HG03159 (cell line): ENCODE data around the gene NTRK1.

Experiments
- ATAC-seq: cut with Tn5 transposase; IDR thresholded peaks from one replicate; pipeline ENCODE4 v1.9.1; 2021; ENCODE audit warnings: mild to moderate bottlenecking, moderate library complexity; ENCODE audit not compliant: unreplicated experiment

The NTRK1 gene

DNA sequence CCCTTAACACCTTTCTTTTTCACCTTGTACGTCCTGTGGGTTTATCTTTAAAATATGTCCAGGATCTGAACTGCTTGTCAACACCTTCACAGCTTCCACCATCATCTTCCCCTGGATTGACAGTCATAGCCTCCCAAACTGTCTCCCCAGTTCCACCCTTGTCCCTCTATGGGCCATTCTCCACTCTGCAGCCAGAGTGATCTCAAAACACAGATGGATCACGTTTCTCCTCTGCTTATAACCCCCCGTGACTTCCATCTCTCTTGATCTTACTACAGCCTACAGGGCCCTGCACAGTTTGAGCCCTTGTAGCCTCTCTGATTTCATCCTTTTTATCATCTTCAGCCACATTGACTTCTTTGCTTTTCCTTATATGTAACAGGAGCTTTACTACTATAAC lies 6.0 kb upstream of the NTRK1 start:
- ATAC-seq = no peak

GRCh38 chr1:156856282-156856785 lies 4.3 kb upstream of the NTRK1 start:
- ATAC-seq = no peak

GRCh38 chr1:156857532-156857931 lies 3.1 kb upstream of the NTRK1 start:
- no peak for ATAC-seq

GRCh38 chr1:156858555-156858956 lies 2.1 kb upstream of the NTRK1 start:
- no peak for ATAC-seq

DNA sequence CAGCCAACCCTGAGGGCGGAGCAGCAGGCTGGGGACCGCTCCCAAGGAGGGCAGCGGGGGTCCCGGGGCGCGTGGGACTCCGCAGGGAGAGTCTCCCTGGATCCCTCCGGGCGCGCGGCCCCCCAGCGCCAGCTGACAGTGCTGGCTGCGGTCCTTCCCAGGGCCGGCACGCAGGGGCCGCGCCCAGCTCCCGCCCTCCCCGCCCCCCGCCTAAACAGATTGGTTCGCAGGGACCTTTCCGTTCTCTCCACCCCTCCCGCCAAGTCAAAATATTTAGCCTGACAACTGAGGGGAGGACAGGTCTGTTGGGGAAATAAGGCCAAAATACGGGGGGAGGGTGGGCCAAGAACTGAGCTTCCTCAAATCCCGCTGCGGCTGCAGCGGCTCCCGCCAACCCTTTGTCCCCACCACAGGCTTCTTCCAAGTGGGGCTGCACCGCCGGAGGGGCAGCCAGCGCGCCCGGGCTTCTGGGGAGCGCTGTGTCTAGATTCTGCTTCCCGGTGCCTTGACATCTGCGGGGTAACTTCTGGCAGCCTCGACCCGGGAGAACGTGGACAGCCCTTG lies 1.6 kb upstream of the NTRK1 start, which contains the start of gene INSRR:
Gene INSRR (minus strand): TSS at position 159 of the 564 bp plus-strand sequence. CDS start 496 bp downstream, outside the sequence.
- ATAC-seq = no peak

- no peak for ATAC-seq
Observed at GRCh38 chr1:156859523-156860112, 1.0 kb upstream of the NTRK1 start.

GRCh38 chr1:156860113-156860627 lies 495 bp upstream of the NTRK1 start:
- no peak for ATAC-seq

GRCh38 chr1:156862584-156862983 lies 1.9 kb downstream of the NTRK1 start:
- ATAC-seq = no peak

DNA sequence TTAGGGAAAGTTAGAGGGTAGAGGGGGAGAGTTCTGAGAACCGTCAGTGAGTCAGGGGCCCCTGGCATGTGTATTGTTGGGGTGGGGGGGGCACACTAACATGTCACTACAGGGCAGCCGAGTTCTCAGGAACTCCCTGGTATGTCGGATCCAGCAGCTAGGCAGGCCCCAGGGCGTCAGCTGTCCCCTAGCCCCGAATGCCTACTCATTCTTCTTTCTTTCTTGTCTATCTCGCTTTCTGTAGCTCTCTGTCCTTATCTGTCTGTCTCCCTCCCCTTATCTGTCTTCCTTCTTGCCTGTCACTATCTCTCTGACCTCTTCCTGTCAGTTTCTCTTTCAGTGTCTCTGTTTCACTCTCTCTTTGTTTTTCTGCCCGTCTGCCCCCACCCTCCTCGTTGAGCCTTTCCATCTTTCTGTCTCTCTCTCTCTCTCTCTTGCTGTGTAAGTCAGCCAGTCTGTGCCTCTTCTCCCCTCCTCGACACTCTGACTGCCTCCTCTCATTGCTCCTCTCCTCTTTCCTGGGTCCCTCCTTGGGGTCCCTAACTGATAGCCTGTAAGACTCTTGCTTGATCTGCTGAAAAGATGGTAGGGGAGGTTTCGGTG lies 2.4 kb downstream of the NTRK1 start:
- ATAC-seq = no peak

DNA sequence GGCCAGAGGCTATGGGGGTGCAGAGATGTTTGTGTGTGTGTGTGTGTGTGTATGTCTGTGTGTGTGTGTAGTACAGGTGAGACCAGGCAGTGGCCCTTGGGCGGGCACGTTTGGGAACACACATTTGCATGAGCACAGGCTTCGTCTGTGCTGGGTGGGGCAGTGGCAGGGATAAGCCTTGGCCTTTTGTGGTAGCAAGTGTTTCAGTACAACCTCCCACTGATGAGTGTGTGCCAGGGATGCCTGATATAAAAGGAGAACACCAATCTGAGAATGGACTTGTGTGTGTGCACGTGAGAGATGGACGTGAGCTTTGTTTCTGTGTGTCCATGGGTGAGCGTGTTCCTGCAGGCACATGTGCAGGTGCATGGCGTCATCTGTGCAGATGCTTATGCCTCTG lies 3.0 kb downstream of the NTRK1 start:
- ATAC-seq = no peak

GRCh38 chr1:156864796-156865195 lies 4.1 kb downstream of the NTRK1 start:
- ATAC-seq = no peak

DNA sequence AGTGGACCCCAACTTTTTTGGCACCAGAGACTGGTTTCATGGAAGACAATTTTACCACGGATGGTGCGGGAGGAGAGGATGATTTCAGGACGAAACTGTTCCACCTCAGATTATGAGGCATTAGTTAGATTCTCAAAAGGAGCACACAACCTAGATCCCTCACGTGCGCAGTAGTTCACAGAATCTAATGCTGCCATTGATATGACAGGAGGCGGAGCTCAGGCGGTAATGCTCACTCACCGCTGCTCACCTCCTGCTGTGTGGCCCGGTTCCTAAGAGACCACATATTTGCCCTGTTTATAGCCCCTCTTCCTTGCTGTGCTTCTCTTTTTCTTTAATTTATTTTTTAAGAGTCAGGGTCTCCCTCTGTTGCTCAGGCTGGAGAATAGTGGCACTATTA lies 4.6 kb downstream of the NTRK1 start:
- ATAC-seq = no peak

GRCh38 chr1:156865865-156866248 lies 5.2 kb downstream of the NTRK1 start:
- no peak for ATAC-seq

DNA sequence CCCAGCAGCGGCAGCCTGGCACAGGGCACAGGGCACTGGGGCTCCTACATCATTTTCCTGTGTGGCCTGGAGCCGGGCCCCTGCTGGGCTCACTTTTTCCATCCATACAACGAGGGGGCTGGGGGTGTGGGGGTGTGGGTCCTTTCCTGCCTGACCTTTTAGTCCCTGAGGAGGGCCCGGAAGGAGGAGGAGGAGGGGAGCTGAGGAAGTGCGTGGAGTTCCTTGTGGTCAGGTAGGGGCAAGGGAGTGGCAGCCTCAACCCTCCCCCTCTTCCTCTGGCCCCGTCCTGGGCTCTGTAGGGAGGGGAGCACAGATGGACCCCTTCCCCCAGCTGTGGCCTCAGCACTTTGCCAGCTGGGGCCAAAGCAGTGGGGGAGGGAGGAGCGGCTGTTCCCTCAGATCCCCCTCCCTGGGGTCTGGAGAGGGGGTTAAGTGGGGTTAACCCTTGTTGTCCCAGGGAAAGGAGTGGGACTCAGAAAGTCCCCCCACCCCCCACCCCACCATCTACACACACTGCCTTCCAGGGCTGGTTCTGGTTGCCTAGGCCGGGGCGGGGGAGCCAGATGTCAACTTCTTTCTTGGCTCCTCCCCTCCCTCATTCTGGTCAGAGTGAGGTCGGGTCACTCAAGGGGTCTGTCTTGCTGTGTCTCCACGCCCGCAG lies 5.7 kb downstream of the NTRK1 start:
- no peak for ATAC-seq

DNA sequence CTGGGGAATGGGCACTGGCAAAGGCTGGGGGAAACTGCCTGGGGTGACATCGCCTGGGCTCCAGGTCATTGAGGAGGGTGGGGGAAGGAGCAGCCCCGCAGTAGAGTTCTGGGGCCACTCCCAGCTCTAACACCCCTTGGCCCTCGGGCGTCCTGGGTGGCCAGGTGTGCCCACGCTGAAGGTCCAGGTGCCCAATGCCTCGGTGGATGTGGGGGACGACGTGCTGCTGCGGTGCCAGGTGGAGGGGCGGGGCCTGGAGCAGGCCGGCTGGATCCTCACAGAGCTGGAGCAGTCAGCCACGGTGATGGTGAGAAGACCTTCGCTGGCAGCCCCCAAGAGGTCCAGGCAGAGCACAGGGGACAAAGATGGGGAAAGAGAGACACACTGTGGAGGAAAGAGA lies 7.7 kb downstream of the NTRK1 start:
- no peak for ATAC-seq

- no peak for ATAC-seq
Observed at GRCh38 chr1:156869455-156869854, 8.8 kb downstream of the NTRK1 start.

DNA sequence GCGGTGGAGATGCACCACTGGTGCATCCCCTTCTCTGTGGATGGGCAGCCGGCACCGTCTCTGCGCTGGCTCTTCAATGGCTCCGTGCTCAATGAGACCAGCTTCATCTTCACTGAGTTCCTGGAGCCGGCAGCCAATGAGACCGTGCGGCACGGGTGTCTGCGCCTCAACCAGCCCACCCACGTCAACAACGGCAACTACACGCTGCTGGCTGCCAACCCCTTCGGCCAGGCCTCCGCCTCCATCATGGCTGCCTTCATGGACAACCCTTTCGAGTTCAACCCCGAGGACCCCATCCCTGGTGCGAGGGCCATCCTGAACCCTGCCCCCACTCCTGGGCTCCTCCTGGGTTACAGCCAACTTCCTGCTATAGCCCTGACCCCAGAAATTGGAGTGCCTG lies 13.0 kb downstream of the NTRK1 start:
- no peak for ATAC-seq

- ATAC-seq = no peak
Observed at GRCh38 chr1:156874142-156874541, 13.5 kb downstream of the NTRK1 start.

- no peak for ATAC-seq
Observed at GRCh38 chr1:156874572-156875340, 14.1 kb downstream of the NTRK1 start.

GRCh38 chr1:156875341-156875615 lies 14.6 kb downstream of the NTRK1 start:
- ATAC-seq = no peak

DNA sequence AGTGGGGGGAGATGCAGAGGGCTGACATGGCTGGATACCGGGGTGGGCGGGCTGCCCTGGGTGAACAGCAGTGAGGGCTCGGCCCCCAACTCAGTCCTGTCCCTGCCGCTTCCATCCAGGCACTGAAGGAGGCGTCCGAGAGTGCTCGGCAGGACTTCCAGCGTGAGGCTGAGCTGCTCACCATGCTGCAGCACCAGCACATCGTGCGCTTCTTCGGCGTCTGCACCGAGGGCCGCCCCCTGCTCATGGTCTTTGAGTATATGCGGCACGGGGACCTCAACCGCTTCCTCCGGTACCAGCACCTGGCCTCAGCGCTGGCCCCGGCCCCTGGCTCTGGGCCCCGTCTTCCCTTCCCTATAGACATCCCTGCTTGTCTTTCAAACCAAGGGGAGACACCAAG lies 15.6 kb downstream of the NTRK1 start:
- ATAC-seq = no peak
